Neural progenitor cell (in vitro differentiated cells): ENCODE measurements around the gene SCAF8. TPM values are rescaled to one million over a fixed set of nuclear protein-coding genes. Genes with fewer than 3 reads are reported as not detected.

Experiments used
- DNase-seq: peaks from one replicate; pipeline ENCODE4 v3.0.0-alpha.2; 2016; ENCODE audit warnings: low spot score
- H2AFZ ChIP-seq: fragments of 200-600 bp; sonication (generic); replicated peaks from 2 replicates; pipeline ENCODE4 v1.6.1; 2016; ENCODE audit warnings: antibody characterized with exemption
- H3F3A ChIP-seq: fragments of 200-600 bp; sonication (generic); 2 replicates; pipeline ENCODE4 v1.6.1; 2016; ENCODE audit warnings: antibody characterized with exemption, low read depth
- H3K27ac ChIP-seq: fragments of 200-600 bp; sonication (generic); 2 replicates; pipeline ENCODE4 v1.5.1; 2016; ENCODE audit warnings: mild to moderate bottlenecking
- H3K27me3 ChIP-seq: fragments of 200-600 bp; sonication (generic); 2 replicates; pipeline ENCODE4 v1.6.1; 2016; ENCODE audit warnings: mild to moderate bottlenecking, moderate library complexity
- H3K36me3 ChIP-seq: fragments of 200-600 bp; sonication (generic); 2 replicates; pipeline ENCODE4 v1.5.1; 2016
- H3K4me1 ChIP-seq: fragments of 200-600 bp; sonication (generic); 2 replicates; pipeline ENCODE4 v1.6.1; 2016; ENCODE audit warnings: mixed run types
- H3K4me2 ChIP-seq: fragments of 200-600 bp; sonication (generic); 2 replicates; pipeline ENCODE4 v1.6.1; 2016
- H3K4me3 ChIP-seq: fragments of 200-600 bp; sonication (generic); 2 replicates; pipeline ENCODE4 v1.5.1; 2016
- H3K79me2 ChIP-seq: fragments of 200-600 bp; sonication (generic); 2 replicates; pipeline ENCODE4 v1.6.1; 2016; ENCODE audit warnings: low read depth
- H3K9ac ChIP-seq: fragments of 200-600 bp; sonication (generic); 2 replicates; pipeline ENCODE4 v1.6.1; 2016
- H3K9me3 ChIP-seq: fragments of 200-600 bp; sonication (generic); 2 replicates; pipeline ENCODE4 v1.5.1; 2016; ENCODE audit warnings: low read depth
- H4K20me1 ChIP-seq: fragments of 200-600 bp; sonication (generic); 2 replicates; pipeline ENCODE4 v1.6.1; 2016; ENCODE audit warnings: low read depth
- H3K27ac Mint-ChIP-seq: 3 replicates; pipeline ENCODE4 v1.8.0; 2021; ENCODE audit warnings: mixed read lengths
- H3K27me3 Mint-ChIP-seq: 2 replicates; pipeline ENCODE4 v1.8.0; 2022; ENCODE audit warnings: low read depth, mild to moderate bottlenecking, inconsistent platforms, moderate library complexity, mixed read lengths; ENCODE audit not compliant: insufficient read depth
- H3K36me3 Mint-ChIP-seq: 3 replicates; pipeline ENCODE4 v1.8.0; 2021; ENCODE audit warnings: mixed read lengths
- H3K4me1 Mint-ChIP-seq: 3 replicates; pipeline ENCODE4 v1.8.0; 2021; ENCODE audit warnings: mixed read lengths
- H3K4me3 Mint-ChIP-seq: 3 replicates; pipeline ENCODE4 v1.8.0; 2021; ENCODE audit warnings: mild to moderate bottlenecking, moderate library complexity, mixed read lengths
- H3K9me3 Mint-ChIP-seq: 3 replicates; pipeline ENCODE4 v1.8.0; 2020; ENCODE audit warnings: mixed read lengths
- EZH2 ChIP-seq: fragments of 200-600 bp; sonication (generic); IDR thresholded peaks from 2 replicates; pipeline ENCODE4 v1.6.1; 2017; ENCODE audit warnings: antibody characterized with exemption, mild to moderate bottlenecking, moderate library complexity
- EZH2phosphoT487 ChIP-seq: fragments of 200-600 bp; sonication (generic); IDR thresholded peaks from 2 replicates; pipeline ENCODE4 v1.6.1; 2017; ENCODE audit warnings: antibody characterized with exemption
- total RNA-seq: library from RNA; depleted of rRNA; stranded (reverse); fragments of >200 nt; gene quantifications from 2 replicates; pipeline ENCODE4 v1.2.3, GENCODE V29; 2015; ENCODE audit warnings: low replicate concordance
- TF ChIP-seq, protein P1 (sequence below): fragments of 200-600 bp; sonication (generic); IDR thresholded peaks from 2 replicates; pipeline ENCODE4 v1.5.1; 2017; ENCODE audit warnings: antibody characterized with exemption, mild to moderate bottlenecking

SCAF8 gene
- total RNA-seq, 1 donor from 2014 or later = 62.1 TPM

DNA sequence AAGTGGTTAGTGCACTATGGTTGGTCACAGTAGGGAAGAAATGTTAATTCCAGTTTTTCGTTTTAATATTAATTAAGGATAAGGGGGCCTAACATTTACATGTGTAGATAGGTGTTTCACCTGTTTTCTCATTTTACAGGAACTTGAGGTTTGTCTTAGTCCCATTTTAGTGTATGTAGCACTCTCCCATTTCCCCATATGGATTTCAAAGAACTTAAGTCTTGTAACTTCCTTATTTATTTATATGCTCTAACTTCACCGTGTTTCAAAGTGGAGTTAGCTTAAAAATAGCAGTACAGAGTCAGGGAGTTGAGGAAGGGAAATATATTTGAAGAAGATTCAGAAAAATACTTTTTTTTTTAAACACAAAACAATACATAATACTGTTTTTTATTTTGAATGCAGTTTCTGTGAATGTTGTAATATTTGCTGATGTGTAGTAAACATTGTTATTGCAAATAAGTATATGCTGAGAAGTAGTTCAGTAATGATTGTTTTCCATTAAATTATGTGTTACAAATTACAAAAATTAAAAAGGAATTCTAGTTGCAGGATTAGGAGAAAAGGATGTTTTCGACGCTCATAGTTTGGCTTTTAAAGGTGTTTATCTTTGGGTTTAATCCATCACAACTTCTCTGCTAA lies 3.5 kb downstream of the SCAF8 start:
- Histone ChIP-seq H3K36me3 (no peaks in the 10 kb centered on the region), H3K27ac (no peak overlapping the region), H3K4me3 (no peak overlapping the region), H3F3A (peaks cover 13% of the 10 kb centered on the region), H3K9ac (no peak overlapping the region), H3K4me1 (peaks cover 33% of the 10 kb centered on the region), H2AFZ (no peak overlapping the region), H4K20me1 (peaks cover 76% of the 10 kb centered on the region), H3K4me2 (no peak overlapping the region), H3K27me3 (no peaks in the 10 kb centered on the region), H3K79me2 (peaks cover 83% of the 10 kb centered on the region), H3K9me3 (no peaks in the 10 kb centered on the region)
- H3K27me3 Mint-ChIP-seq = no peaks in the 10 kb centered on the region
- DNase-seq = no peak
- peaks cover 15% of the 10 kb centered on the region for H3K36me3 Mint-ChIP-seq
- TF ChIP-seq EZH2 (no peak), EZH2phosphoT487 (no peak)
- TF ChIP-seq, protein P1, sequence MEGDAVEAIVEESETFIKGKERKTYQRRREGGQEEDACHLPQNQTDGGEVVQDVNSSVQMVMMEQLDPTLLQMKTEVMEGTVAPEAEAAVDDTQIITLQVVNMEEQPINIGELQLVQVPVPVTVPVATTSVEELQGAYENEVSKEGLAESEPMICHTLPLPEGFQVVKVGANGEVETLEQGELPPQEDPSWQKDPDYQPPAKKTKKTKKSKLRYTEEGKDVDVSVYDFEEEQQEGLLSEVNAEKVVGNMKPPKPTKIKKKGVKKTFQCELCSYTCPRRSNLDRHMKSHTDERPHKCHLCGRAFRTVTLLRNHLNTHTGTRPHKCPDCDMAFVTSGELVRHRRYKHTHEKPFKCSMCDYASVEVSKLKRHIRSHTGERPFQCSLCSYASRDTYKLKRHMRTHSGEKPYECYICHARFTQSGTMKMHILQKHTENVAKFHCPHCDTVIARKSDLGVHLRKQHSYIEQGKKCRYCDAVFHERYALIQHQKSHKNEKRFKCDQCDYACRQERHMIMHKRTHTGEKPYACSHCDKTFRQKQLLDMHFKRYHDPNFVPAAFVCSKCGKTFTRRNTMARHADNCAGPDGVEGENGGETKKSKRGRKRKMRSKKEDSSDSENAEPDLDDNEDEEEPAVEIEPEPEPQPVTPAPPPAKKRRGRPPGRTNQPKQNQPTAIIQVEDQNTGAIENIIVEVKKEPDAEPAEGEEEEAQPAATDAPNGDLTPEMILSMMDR = no peak
- no peaks in the 10 kb centered on the region for H3K9me3 Mint-ChIP-seq
- peak overlapping the region; percentile 19 for H3K4me3 Mint-ChIP-seq
- H3K4me1 Mint-ChIP-seq = peaks cover 50% of the 10 kb centered on the region
- H3K27ac Mint-ChIP-seq = no peak overlapping the region

DNA sequence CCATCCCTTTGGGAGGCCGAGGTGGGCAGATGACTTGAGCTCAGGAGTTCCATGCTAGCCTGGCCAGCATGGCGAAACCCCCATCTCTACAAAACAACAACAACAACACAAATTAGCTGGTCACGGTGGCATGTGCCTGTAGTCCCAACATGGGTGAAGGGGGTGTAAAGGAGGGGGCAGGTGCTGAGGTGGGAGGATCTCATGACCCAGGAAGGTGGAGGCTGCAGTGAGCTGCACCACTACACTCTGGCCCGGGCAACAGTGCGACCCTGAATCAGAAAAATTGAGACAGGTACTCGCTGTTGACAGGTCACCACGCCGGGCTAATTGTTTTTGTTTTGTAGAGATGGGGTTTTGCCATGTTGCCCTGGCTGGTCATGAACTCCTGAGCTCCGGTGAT lies 4.2 kb downstream of the SCAF8 start:
- peaks cover 83% of the 10 kb centered on the region for H4K20me1 ChIP-seq
- peaks cover 89% of the 10 kb centered on the region for H3K79me2 ChIP-seq
- no peaks in the 10 kb centered on the region for H3K36me3 ChIP-seq
- H3K4me1 ChIP-seq = peaks cover 26% of the 10 kb centered on the region
- Mint-ChIP-seq H3K9me3 (no peaks in the 10 kb centered on the region), H3K27me3 (no peaks in the 10 kb centered on the region), H3K27ac (no peak overlapping the region), H3K36me3 (peaks cover 18% of the 10 kb centered on the region), H3K4me3 (no peak overlapping the region), H3K4me1 (peaks cover 46% of the 10 kb centered on the region)
- H3K9me3 ChIP-seq = no peaks in the 10 kb centered on the region
- H3K4me2 ChIP-seq = no peak overlapping the region
- H3K9ac ChIP-seq = no peak overlapping the region
- no peak overlapping the region for H2AFZ ChIP-seq
- TF ChIP-seq EZH2phosphoT487 (no peak), EZH2 (no peak)
- TF ChIP-seq, protein P1 = no peak
- no peak overlapping the region for H3K27ac ChIP-seq
- no peak for DNase-seq
- no peaks in the 10 kb centered on the region for H3K27me3 ChIP-seq
- peaks cover 9% of the 10 kb centered on the region for H3F3A ChIP-seq
- no peak overlapping the region for H3K4me3 ChIP-seq

DNA sequence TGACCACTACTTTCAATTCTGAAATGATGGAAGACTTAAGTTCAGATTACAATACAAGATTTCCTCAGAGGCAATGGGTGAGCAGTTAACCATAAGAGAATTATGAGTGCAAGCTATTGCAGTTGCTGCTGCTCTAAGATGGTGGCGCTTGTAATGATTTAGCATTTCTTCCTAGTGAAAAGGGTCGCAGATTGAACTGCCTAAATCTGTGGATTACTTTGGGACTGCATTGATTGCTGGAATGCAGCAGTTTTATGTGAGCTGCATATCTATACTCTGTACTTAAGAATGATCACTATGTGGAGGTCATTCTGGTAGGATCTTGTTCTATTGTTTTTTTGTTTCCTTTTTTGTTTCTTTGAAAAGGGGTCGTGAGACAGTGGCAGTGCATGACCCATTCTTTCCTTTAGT lies 5.3 kb downstream of the SCAF8 start:
- no peaks in the 10 kb centered on the region for H3K9me3 ChIP-seq
- Mint-ChIP-seq H3K4me3 (no peak overlapping the region), H3K27me3 (no peaks in the 10 kb centered on the region), H3K36me3 (peaks cover 22% of the 10 kb centered on the region), H3K27ac (peak overlapping the region; percentile 24), H3K4me1 (peaks cover 44% of the 10 kb centered on the region), H3K9me3 (no peaks in the 10 kb centered on the region)
- H3K27ac ChIP-seq = peak overlapping the region; percentile 39
- H3F3A ChIP-seq = peaks cover 4% of the 10 kb centered on the region
- H3K27me3 ChIP-seq = no peaks in the 10 kb centered on the region
- H2AFZ ChIP-seq = no peak overlapping the region
- peak overlapping the region; percentile 2 for H3K4me3 ChIP-seq
- peaks cover 100% of the 10 kb centered on the region for H3K79me2 ChIP-seq
- H3K4me2 ChIP-seq = peak overlapping the region; percentile 47
- H3K36me3 ChIP-seq = no peaks in the 10 kb centered on the region
- no peak for TF ChIP-seq EZH2phosphoT487
- TF ChIP-seq, protein P1 = no peak
- TF ChIP-seq EZH2 = no peak
- H4K20me1 ChIP-seq = peaks cover 95% of the 10 kb centered on the region
- no peak overlapping the region for H3K9ac ChIP-seq
- peak; percentile 52 for DNase-seq
- H3K4me1 ChIP-seq = peaks cover 24% of the 10 kb centered on the region
